ENCODE results near the gene SLC19A3.
"Not testable (repeated sequence)": the region's sequence is repeated elsewhere in the genome, so short reads cannot be mapped to it uniquely, and the experiment has no call there.

SLC19A3 gene

GRCh38 chr2:227717687-227718567 lies at the start of gene SLC19A3:
Gene SLC19A3, minus strand, starts transcription at chr2:227718028. Its CDS starts 15,710 bp downstream, at chr2:227702318.
- Mint-ChIP-seq H3K27me3 (peaks cover 22 to 37% of the 10 kb centered on the region in 2 donors), H3K4me1 (peaks cover 2 to 7% of the 10 kb centered on the region in 2 donors), H3K27ac (no peak within 1 kb of the TSS), H3K4me3 (peak within 1 kb of the TSS; percentile 36 to 54), H3K9me3 (no peaks in the 10 kb centered on the region), H3K36me3 (peaks cover 0 to 2% of the 10 kb centered on the region in 2 donors)
- no peak for ATAC-seq (replicated peaks)
- no peak for DNase-seq

DNA sequence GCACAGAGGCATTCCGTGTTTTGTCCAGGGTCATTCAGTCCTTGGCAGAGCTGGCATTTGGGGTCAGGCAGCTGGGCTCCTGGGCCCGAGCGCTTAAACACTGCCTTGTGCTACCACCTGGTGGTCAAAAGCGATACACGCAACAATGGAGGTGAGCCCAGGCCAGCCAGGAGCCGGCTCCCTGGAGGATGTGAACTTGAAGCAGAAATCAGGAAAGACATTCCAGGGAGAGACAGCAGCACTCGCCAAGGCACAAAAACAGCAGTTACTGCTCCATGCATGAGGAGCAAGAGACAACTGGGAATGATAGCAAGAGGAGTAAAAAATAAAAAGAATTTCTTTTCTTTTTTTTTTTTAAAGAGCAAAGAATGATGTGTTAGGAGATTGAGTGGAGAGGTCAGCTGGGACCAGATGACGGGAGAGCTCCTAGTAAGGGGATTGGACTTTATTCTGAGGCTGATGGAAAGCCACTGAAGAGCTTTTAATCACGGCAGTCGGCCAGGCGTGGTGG lies 48.6 kb upstream of the SLC19A3 start:
- Mint-ChIP-seq H3K27ac (no peak overlapping the region), H3K27me3 (peaks cover 6 to 7% of the 10 kb centered on the region in 2 donors), H3K4me3 (no peak overlapping the region), H3K9me3 (no peaks in the 10 kb centered on the region), H3K36me3 (no peaks in the 10 kb centered on the region), H3K4me1 (peaks cover 2 to 5% of the 10 kb centered on the region in 2 donors)
- ATAC-seq (replicated peaks): peak; percentile 92
- peak; percentile 47 for DNase-seq

GRCh38 chr2:227765788-227766372 lies 48.1 kb upstream of the SLC19A3 start:
- Mint-ChIP-seq H3K27ac (no peak overlapping the region), H3K4me1 (peaks cover 2 to 5% of the 10 kb centered on the region in 2 donors), H3K36me3 (no peaks in the 10 kb centered on the region), H3K9me3 (peaks cover 0 to under 1% of the 10 kb centered on the region in 2 donors), H3K4me3 (no peak overlapping the region), H3K27me3 (peaks cover 8 to 13% of the 10 kb centered on the region in 2 donors)
- ATAC-seq (replicated peaks) (no peak), DNase-seq (no peak)

DNA sequence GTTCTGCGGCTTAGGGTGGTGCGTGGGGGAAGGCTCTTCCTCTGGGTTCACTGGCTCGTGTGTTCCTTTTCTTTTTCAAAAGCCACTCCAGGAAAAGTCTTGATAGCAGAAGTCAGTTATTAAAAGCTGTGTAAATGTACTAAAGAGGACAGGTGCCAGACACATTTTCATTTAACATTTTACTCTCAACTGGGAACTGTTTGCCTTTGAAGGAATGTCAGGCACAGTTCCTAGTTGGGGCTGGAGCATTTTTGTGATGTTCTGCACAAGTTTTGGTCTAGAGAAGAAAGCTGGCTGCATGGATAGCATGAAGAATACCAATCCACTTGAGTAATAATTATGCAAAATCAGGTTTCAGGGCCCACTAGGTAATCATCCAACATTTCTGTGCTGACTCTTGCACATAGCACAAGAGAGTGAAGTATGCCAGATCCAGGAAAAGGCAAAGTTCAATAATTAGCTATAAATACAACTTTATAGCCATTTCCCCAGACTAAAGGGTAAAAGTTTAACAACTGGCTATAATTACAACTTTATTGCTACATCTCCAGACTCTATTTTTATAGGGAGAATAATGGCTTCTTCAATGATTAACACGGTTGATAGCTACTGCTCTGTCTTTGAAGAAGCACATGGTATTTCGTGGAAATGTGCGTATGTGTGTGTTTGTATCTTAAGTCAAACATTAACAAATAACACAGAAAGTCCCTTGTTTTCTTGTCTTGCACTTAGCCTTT lies 44.1 kb upstream of the SLC19A3 start:
- Mint-ChIP-seq H3K4me1 (peaks cover 2 to 5% of the 10 kb centered on the region in 2 donors), H3K27ac (no peak overlapping the region), H3K4me3 (no peak overlapping the region), H3K9me3 (peaks cover 0 to 2% of the 10 kb centered on the region in 2 donors), H3K36me3 (no peaks in the 10 kb centered on the region), H3K27me3 (peaks cover 8 to 21% of the 10 kb centered on the region in 2 donors)
- no peak for ATAC-seq (replicated peaks)
- DNase-seq: no peak

DNA sequence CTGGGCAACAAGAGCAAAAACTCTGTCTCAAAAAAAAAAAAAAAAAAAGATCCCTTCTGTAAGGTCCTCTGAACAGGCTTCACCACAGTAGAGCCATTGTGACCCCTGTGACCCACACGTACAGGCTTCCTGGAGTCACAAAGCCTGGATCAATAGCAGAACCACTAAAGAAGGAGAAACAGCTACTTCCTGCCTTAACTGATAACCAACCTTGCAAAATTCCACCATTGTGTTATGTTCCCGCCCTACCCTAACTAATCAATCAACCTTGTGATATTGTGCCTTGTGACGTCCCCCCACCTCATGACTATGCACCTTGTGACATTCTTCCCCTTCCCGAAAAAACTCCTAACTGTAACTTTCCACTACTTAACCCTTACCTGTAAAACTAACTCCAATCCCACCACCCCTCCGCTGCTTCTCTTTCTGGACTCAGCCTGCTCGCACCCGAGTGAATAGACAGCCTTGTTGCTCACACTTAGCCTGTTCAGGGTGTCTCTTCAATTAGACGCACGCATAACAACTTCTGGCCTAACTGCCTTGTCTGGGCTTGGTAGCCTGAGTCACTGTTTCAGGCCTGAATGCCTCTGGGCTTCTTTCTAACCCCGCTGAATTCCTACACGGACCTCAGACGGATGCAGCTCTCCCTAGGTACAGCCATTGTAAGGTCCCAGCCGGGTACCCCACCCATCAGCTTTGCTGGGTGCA lies 41.7 kb upstream of the SLC19A3 start:
- no peaks in the 10 kb centered on the region for H3K36me3 Mint-ChIP-seq
- H3K9me3 Mint-ChIP-seq: peaks cover 0 to 2% of the 10 kb centered on the region in 2 donors
- no peak overlapping the region for H3K27ac Mint-ChIP-seq
- no peak overlapping the region for H3K4me3 Mint-ChIP-seq
- peaks cover 4 to 15% of the 10 kb centered on the region in 2 donors for H3K27me3 Mint-ChIP-seq
- no peak for DNase-seq
- no peak for ATAC-seq (replicated peaks)
- H3K4me1 Mint-ChIP-seq: no peaks in the 10 kb centered on the region

DNA sequence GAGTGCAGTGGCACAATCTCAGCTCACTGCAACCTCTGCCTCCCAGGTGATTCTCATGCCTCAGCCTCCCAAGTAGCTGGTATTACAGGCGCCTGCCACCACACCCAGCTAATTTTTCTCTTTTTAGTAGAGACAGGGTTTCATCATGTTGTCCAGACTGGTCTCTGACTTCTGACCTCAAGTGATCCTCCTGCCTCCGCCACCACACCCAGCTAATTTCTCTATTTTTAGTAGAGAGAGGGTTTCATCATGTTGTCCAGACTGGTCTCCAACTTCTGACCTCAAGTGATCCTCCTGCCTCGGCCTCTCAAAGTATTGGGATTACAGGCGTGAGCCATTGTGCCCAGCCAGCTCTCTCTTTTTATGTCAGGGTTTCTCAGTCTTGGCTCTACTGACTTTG lies 38.4 kb upstream of the SLC19A3 start:
- H3K27ac Mint-ChIP-seq: not testable (repeated sequence)

GRCh38 chr2:227748079-227748478 lies 30.3 kb upstream of the SLC19A3 start:
- ATAC-seq (replicated peaks) (no peak), DNase-seq (no peak)
- Mint-ChIP-seq H3K36me3 (no peaks in the 10 kb centered on the region), H3K4me3 (no peak overlapping the region), H3K27me3 (peaks cover 8 to 9% of the 10 kb centered on the region in 2 donors), H3K27ac (no peak overlapping the region), H3K4me1 (no peaks in the 10 kb centered on the region), H3K9me3 (no peaks in the 10 kb centered on the region)

More for the DNA sequence above, 38.4 kb upstream of the SLC19A3 start:
- not testable (repeated sequence) for H3K4me3 Mint-ChIP-seq; H3K9me3 Mint-ChIP-seq; DNase-seq; H3K4me1 Mint-ChIP-seq; H3K36me3 Mint-ChIP-seq; ATAC-seq (replicated peaks)
- H3K27me3 Mint-ChIP-seq: peaks cover 4 to 21% of the 10 kb centered on the region in 2 donors

DNA sequence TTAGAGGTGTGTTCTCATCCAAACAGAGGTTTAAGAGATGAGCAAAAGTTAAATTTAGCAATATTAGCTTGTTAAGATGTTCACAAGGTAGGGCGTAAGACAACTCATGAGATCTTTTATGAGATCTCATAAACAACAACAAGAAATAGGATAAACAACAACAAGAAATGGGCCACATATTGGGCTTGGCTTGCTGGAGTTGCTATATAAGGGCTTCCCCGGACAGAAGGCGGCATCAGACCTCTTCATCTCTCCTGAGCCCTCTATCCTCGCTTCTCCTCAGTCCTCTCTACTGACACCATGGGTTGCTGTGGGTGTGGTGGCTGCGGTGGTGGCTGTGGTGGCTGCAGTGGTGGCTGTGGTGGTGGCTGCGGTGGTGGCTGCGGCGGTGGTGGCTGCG lies 27.8 kb upstream of the SLC19A3 start, which contains the start of gene SCYGR8:
Gene SCYGR8 (plus strand): TSS at position 301 of the 400 bp plus-strand sequence. CDS start 0 bp downstream, at position 301.
- DNase-seq (no peak), ATAC-seq (replicated peaks) (no peak)
- Mint-ChIP-seq H3K27ac (no peak within 1 kb of the TSS), H3K4me1 (no peaks in the 10 kb centered on the region), H3K27me3 (peaks cover 5 to 9% of the 10 kb centered on the region in 2 donors), H3K4me3 (no peak within 1 kb of the TSS), H3K9me3 (no peaks in the 10 kb centered on the region), H3K36me3 (no peaks in the 10 kb centered on the region)

- not testable (repeated sequence) for H3K27ac Mint-ChIP-seq; H3K4me3 Mint-ChIP-seq; ATAC-seq (replicated peaks)
These were observed 22.9 kb upstream of the SLC19A3 start for GRCh38 chr2:227740705-227741104.

DNA sequence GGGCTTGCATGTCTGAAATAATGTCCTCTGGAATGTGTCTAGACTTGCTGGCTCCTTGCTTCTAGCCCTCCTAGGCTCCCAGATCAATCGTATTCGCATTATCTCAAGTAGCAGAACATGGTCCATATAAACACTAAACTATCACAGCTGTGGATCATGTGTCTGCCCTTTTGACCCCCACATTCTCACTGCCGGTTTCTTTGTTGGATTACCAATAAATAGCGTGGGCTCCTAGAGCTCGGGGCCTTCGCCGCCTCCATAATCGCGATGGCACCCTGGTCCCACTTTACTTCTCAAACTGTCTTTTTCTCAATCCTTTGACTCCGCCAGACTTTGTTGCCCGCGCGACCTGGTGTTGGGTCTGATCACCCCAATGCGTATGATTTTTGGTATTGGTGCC lies 21.5 kb upstream of the SLC19A3 start:
- ATAC-seq (replicated peaks): no peak
- Mint-ChIP-seq H3K36me3 (no peaks in the 10 kb centered on the region), H3K9me3 (no peaks in the 10 kb centered on the region), H3K27ac (no peak overlapping the region), H3K4me1 (no peaks in the 10 kb centered on the region), H3K4me3 (no peak overlapping the region), H3K27me3 (peaks cover 4 to 17% of the 10 kb centered on the region in 2 donors)
- DNase-seq: no peak

More at GRCh38 chr2:227740705-227741104, 22.9 kb upstream of the SLC19A3 start:
- not testable (repeated sequence) for H3K36me3 Mint-ChIP-seq, DNase-seq, H3K9me3 Mint-ChIP-seq, H3K4me1 Mint-ChIP-seq
- peaks cover 4 to 14% of the 10 kb centered on the region in 2 donors for H3K27me3 Mint-ChIP-seq

DNA sequence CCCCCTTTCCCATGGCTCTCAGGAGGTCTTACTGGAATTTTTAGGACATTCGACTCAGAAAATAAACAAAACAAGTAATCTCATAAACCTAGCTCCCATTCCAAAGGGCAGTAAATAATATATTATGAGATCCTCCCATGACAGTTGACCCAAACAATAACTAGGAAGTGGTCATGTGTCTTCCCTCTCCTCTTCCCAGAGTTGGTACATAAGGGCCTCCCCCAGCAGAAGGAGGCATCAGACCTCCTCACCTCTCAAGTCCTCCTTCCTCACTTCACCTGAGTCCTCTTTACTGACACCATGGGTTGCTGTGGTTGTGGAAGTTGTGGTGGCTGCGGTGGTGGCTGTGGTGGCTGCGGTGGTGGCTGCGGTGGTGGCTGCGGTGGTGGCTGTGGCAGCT lies 10.2 kb upstream of the SLC19A3 start, which contains the start of gene SCYGR7:
Gene SCYGR7 (plus strand): TSS at position 301 of the 400 bp plus-strand sequence. CDS start 0 bp downstream, at position 301.
- no peaks in the 10 kb centered on the region for H3K36me3 Mint-ChIP-seq
- no peak within 1 kb of the TSS for H3K27ac Mint-ChIP-seq
- H3K27me3 Mint-ChIP-seq: peaks cover 10% of the 10 kb centered on the region in 2 donors
- no peaks in the 10 kb centered on the region for H3K9me3 Mint-ChIP-seq
- ATAC-seq (replicated peaks) (no peak), DNase-seq (no peak)
- no peaks in the 10 kb centered on the region for H3K4me1 Mint-ChIP-seq
- H3K4me3 Mint-ChIP-seq: no peak within 1 kb of the TSS

- DNase-seq (no peak), ATAC-seq (replicated peaks) (no peak)
- Mint-ChIP-seq H3K27ac (no peak within 1 kb of the TSS), H3K4me3 (no peak within 1 kb of the TSS), H3K4me1 (no peaks in the 10 kb centered on the region), H3K27me3 (peaks cover 21 to 22% of the 10 kb centered on the region in 2 donors), H3K36me3 (no peaks in the 10 kb centered on the region), H3K9me3 (no peaks in the 10 kb centered on the region)
These were observed 6.7 kb upstream of the SLC19A3 start, which contains the start of gene SCYGR6 for GRCh38 chr2:227724394-227725039. Gene SCYGR6, minus strand, starts transcription at chr2:227724757. Its CDS starts 0 bp downstream, at chr2:227724757.

- DNase-seq; ATAC-seq (replicated peaks); H3K27ac Mint-ChIP-seq; H3K9me3 Mint-ChIP-seq; H3K4me1 Mint-ChIP-seq; H3K36me3 Mint-ChIP-seq; H3K4me3 Mint-ChIP-seq: not testable (repeated sequence)
- peaks cover 20 to 28% of the 10 kb centered on the region in 2 donors for H3K27me3 Mint-ChIP-seq
These were observed 5.0 kb upstream of the SLC19A3 start for GRCh38 chr2:227722821-227723220.

Measured in stimulated activated naive B cell treated with anti-CD40 and anti-IgM and Interleukin-4, amounts not matched to agents 10 μg/mL and 1 μg/mL and 100 μg/mL, for 72 hours (primary cell).